ENCODE results near the gene AHI1. TPM values are rescaled to one million over a fixed set of nuclear protein-coding genes. Genes with fewer than 3 reads are reported as not detected.

Gene AHI1
- total and polyA plus RNA-seq, 9 donors: 7.1 to 56.2 (median 26.7) TPM

DNA sequence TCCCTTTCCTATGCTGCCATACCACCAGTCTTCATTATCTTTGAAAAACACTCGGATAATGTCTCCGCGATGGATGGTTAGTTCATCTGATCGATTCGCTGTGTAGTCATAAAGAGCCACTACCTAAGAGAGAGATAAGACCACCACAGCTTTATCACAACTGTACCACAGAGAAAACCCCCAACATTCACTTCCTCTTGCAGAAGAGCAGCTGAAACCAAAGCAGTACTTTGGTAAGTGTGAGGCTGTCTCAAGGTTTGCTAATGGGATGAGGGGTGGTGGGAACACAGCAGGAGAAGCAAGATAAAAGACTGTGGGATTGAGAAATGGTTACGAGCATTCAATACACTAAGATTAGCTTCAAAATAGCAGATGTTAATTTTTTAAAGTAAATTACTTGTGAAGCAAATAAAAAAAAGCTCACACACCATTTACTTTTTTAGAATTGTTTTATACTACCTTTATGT is 174.3 kb downstream of the AHI1 start:
- peaks cover 4% of the 10 kb centered on the region for H3K4me1 ChIP-seq (ENCODE audit: insufficient read depth)
- no peaks in the 10 kb centered on the region for H3K36me3 ChIP-seq
- no peaks in the 10 kb centered on the region for H3K9me3 ChIP-seq
- no peak overlapping the region for H3K4me3 ChIP-seq
- H3K27me3 ChIP-seq: no peaks in the 10 kb centered on the region
- intact Hi-C loops (cut with DNase I): no loop called here
- WGBS, 3 donors: 62 to 83% (median 68%) methylated on average over 6 of the region's 6 CpGs
- TF ChIP-seq EP300 (IDR thresholded peaks at IDR 0.05) (no peak), POLR2A (IDR thresholded peaks at IDR 0.05) (no peak)
- TF ChIP-seq, protein P1, sequence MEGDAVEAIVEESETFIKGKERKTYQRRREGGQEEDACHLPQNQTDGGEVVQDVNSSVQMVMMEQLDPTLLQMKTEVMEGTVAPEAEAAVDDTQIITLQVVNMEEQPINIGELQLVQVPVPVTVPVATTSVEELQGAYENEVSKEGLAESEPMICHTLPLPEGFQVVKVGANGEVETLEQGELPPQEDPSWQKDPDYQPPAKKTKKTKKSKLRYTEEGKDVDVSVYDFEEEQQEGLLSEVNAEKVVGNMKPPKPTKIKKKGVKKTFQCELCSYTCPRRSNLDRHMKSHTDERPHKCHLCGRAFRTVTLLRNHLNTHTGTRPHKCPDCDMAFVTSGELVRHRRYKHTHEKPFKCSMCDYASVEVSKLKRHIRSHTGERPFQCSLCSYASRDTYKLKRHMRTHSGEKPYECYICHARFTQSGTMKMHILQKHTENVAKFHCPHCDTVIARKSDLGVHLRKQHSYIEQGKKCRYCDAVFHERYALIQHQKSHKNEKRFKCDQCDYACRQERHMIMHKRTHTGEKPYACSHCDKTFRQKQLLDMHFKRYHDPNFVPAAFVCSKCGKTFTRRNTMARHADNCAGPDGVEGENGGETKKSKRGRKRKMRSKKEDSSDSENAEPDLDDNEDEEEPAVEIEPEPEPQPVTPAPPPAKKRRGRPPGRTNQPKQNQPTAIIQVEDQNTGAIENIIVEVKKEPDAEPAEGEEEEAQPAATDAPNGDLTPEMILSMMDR (IDR thresholded peaks at IDR 0.05): no peak
- no peak for DNase-seq
- H3K27ac ChIP-seq: no peak overlapping the region

DNA sequence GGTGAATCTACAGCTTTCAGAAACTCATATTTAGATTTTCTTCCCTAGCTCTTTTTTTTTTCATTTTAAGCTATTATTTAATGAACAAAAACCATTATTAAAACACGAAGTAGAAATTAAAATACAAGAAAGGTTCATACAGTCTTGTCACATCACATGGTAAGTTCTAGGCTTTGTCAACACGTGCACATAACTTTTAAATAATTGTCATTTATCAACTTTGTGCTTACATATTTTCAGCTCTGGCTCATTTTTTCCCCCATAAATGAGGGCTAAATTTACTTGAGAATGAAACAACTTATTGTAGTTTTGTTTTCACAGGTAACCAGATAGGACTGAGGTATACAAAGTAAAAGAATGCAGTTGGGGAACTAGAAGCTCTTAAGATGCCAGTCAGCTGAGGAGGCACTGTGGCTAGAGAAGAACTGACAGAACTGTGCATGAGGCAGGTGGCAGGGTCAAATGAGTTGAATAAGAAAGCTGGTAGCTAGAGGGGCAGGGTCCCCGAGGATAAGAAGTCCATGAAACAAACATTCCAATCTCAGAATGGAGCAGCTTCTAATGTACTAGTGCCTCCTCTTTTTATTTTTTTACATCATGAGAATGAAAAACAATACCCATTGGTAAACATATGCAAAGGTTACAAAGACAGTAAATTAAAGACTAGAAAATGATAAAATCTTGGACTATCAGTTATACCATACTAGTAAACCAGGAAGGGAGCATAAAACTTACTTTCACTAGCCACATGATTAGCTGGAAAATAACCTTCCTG is 174.9 kb downstream of the AHI1 start:
- 18 to 37% (median 25%) methylated on average over 3 of the region's 3 CpGs for WGBS, 3 donors
- no peaks in the 10 kb centered on the region for H3K9me3 ChIP-seq
- H3K27ac ChIP-seq: no peak overlapping the region
- no peak for DNase-seq
- no peak overlapping the region for H3K4me3 ChIP-seq
- intact Hi-C loops (cut with DNase I): no loop called here
- TF ChIP-seq POLR2A (IDR thresholded peaks at IDR 0.05): no peak
- TF ChIP-seq, protein P1 (IDR thresholded peaks at IDR 0.05): no peak
- TF ChIP-seq EP300 (IDR thresholded peaks at IDR 0.05): no peak
- peaks cover 4% of the 10 kb centered on the region for H3K4me1 ChIP-seq (ENCODE audit: insufficient read depth)
- no peaks in the 10 kb centered on the region for H3K27me3 ChIP-seq
- no peaks in the 10 kb centered on the region for H3K36me3 ChIP-seq

DNA sequence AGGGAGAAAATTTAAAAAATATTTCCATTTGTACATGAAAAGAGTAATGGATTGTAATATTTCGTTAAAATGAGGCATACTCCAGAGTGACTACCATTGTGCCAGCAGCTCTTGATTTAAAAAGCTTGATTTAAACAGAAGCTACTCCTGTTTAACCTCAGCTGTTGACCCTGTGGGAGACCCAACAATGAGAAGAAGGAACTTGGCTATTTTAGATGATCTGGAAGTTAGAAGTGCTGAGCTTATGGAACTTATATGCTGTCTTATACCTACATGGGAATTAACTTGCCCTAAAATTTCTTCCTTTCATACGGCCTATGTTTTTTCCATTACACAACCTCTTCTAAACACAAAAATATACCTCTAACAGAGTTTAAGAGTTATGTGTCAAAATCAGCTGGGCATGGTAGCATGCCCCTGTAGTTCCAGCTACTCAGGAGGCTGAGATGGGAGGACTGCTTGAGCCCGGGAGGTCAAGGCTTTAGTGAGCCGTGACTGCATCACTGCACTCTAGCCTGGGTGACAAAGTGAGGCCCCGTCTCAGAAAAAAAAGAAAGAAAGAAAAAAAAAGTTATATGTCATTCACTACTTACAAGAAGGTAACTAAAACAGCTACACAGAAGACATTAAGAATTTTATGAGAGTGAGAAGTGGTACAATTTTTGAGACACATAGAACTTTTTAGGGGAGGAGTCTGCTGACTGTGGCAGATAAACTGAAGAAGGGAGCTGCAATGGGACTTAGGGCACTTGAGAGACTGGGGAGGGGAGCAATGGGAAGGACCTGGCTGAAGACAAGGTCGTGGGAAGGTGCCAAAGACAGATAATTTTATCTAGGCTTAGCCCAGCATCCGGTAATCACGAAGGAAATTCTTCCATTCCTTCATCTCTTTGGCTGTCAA is 176.6 kb downstream of the AHI1 start:
- H3K27ac ChIP-seq: no peak overlapping the region
- no peak overlapping the region for H3K4me3 ChIP-seq
- H3K27me3 ChIP-seq: no peaks in the 10 kb centered on the region
- intact Hi-C loops (cut with DNase I): no loop called here
- no peak for DNase-seq
- WGBS, 3 donors: 44 to 56% (median 51%) methylated on average over 8 of the region's 8 CpGs
- H3K4me1 ChIP-seq (ENCODE audit: insufficient read depth): peaks cover 4% of the 10 kb centered on the region
- H3K9me3 ChIP-seq: no peaks in the 10 kb centered on the region
- TF ChIP-seq EP300 (IDR thresholded peaks at IDR 0.05): no peak
- TF ChIP-seq, protein P1 (IDR thresholded peaks at IDR 0.05): no peak
- TF ChIP-seq POLR2A (IDR thresholded peaks at IDR 0.05): no peak
- H3K36me3 ChIP-seq: no peaks in the 10 kb centered on the region

DNA sequence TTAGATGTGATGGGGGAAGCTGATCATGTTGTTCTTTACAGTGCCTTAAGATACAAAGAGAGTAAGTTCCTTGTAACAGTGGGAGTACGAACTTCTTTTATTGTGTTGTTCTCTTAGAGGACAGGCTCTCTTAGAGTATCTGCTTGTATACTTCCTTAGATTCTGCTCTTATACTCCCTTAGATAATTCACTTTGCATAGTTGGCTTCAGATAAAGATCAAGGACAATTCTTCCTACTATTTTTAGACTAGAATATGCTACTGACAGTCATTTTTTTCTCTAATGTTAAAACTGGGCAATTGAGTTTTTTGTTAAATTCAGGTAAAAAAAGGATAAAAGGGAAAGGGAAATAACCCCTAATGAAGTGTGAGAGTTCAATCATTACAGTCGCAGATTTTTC is 177.7 kb downstream of the AHI1 start:
- Histone ChIP-seq H3K36me3 (no peaks in the 10 kb centered on the region), H3K9me3 (no peaks in the 10 kb centered on the region), H3K27me3 (no peaks in the 10 kb centered on the region), H3K4me3 (no peak overlapping the region), H3K27ac (no peak overlapping the region), H3K4me1 (ENCODE audit: insufficient read depth) (peaks cover 4% of the 10 kb centered on the region)
- DNase-seq: no peak
- TF ChIP-seq, protein P1 (IDR thresholded peaks at IDR 0.05): no peak
- no peak for TF ChIP-seq EP300 (IDR thresholded peaks at IDR 0.05)
- TF ChIP-seq POLR2A (IDR thresholded peaks at IDR 0.05): no peak
- intact Hi-C loops (cut with DNase I): no loop called here
- WGBS, 3 donors: 87 to 95% (median 92%) methylated on average over 2 of the region's 2 CpGs

Measured in ovary (tissue), 9 donors.